H9 (cell line): ENCODE measurements around the gene IGSF9. TPM values are rescaled to one million over a fixed set of nuclear protein-coding genes. Genes with fewer than 3 reads are reported as not detected.

Source experiments
- DNase-seq: peaks from one replicate; pipeline ENCODE4 v3.0.0-alpha.2; 2017
- H2AFZ ChIP-seq: one replicate; pipeline ENCODE4 v1.6.1; 2013; ENCODE audit warnings: mild to moderate bottlenecking, low read length, control low read depth, moderate library complexity
- H2AK5ac ChIP-seq: 2 replicates; pipeline ENCODE4 v1.6.1; 2013; ENCODE audit warnings: low read length, control low read depth, mixed read lengths; ENCODE audit not compliant: insufficient read length
- H2BK120ac ChIP-seq: one replicate; pipeline ENCODE4 v1.6.1; 2013; ENCODE audit warnings: low read depth, mild to moderate bottlenecking, low read length, control low read depth, inconsistent platforms; ENCODE audit not compliant: poor library complexity, severe bottlenecking
- H2BK12ac ChIP-seq: 2 replicates; pipeline ENCODE4 v1.6.1; 2013; ENCODE audit warnings: low read length, control low read depth, mixed read lengths, low read depth; ENCODE audit not compliant: insufficient read length
- H2BK15ac ChIP-seq: 2 replicates; pipeline ENCODE4 v1.6.1; 2013; ENCODE audit warnings: low read depth, low read length, control low read depth
- H2BK20ac ChIP-seq: one replicate; pipeline ENCODE4 v1.6.1; 2013; ENCODE audit warnings: low read depth, mild to moderate bottlenecking, low read length, control low read depth, inconsistent platforms; ENCODE audit not compliant: poor library complexity, severe bottlenecking
- H2BK5ac ChIP-seq: 2 replicates; pipeline ENCODE4 v1.6.1; 2013; ENCODE audit warnings: low read length, control low read depth, mixed read lengths; ENCODE audit not compliant: insufficient read length
- H3K14ac ChIP-seq: 2 replicates; pipeline ENCODE4 v1.6.1; 2013; ENCODE audit warnings: low read length, control low read depth; ENCODE audit not compliant: insufficient read depth
- H3K18ac ChIP-seq: 2 replicates; pipeline ENCODE4 v1.6.1; 2013; ENCODE audit warnings: low read depth, mild to moderate bottlenecking, mixed read lengths, low read length, control low read depth; ENCODE audit not compliant: insufficient read length
- H3K23ac ChIP-seq: 2 replicates; pipeline ENCODE4 v1.6.1; 2013; ENCODE audit warnings: low read length, control low read depth, mixed read lengths, low read depth; ENCODE audit not compliant: insufficient read length
- H3K23me2 ChIP-seq: 2 replicates; pipeline ENCODE4 v1.6.1; 2013; ENCODE audit warnings: low read depth, mild to moderate bottlenecking, mixed read lengths, low read length, control low read depth; ENCODE audit not compliant: insufficient read length, poor library complexity, severe bottlenecking
- H3K27ac ChIP-seq: 2 replicates; pipeline ENCODE4 v1.5.1; 2013; ENCODE audit warnings: low read length, control low read depth, mixed read lengths, low read depth; ENCODE audit not compliant: insufficient read length
- H3K27me3 ChIP-seq: 2 replicates; pipeline ENCODE4 v1.6.1; 2013; ENCODE audit warnings: low read length, control low read depth, inconsistent platforms; ENCODE audit not compliant: insufficient read depth
- H3K4ac ChIP-seq: 2 replicates; pipeline ENCODE4 v1.6.1; 2013; ENCODE audit warnings: low read depth, mild to moderate bottlenecking, control low read depth, inconsistent platforms, low read length, moderate library complexity
- H3K4me1 ChIP-seq: 2 replicates; pipeline ENCODE4 v1.6.1; 2013; ENCODE audit warnings: low read length, control low read depth, inconsistent platforms; ENCODE audit not compliant: insufficient read depth
- H3K4me2 ChIP-seq: 2 replicates; pipeline ENCODE4 v1.6.1; 2013; ENCODE audit warnings: low read length, control low read depth, mixed read lengths; ENCODE audit not compliant: insufficient read length, insufficient read depth
- H3K56ac ChIP-seq: 2 replicates; pipeline ENCODE4 v1.6.1; 2013; ENCODE audit warnings: low read depth, mild to moderate bottlenecking, mixed read lengths, low read length, control low read depth; ENCODE audit not compliant: insufficient read length
- H3K79me1 ChIP-seq: 2 replicates; pipeline ENCODE4 v1.6.1; 2013; ENCODE audit warnings: low read depth, mild to moderate bottlenecking, moderate library complexity, low read length, control low read depth, inconsistent platforms; ENCODE audit not compliant: insufficient read depth, poor library complexity, severe bottlenecking
- H3K79me2 ChIP-seq: 2 replicates; pipeline ENCODE4 v1.6.1; 2013; ENCODE audit warnings: low read length, control low read depth, inconsistent platforms; ENCODE audit not compliant: insufficient read depth
- H3K9ac ChIP-seq: 2 replicates; pipeline ENCODE4 v1.6.1; 2013; ENCODE audit warnings: low read length, control low read depth, mixed read lengths; ENCODE audit not compliant: insufficient read length; ENCODE audit errors: extremely low read depth
- H3K9me3 ChIP-seq: one replicate; pipeline ENCODE4 v1.6.1; 2013; ENCODE audit warnings: low read depth, low read length, inconsistent platforms; ENCODE audit not compliant: control insufficient read depth
- H3T11ph ChIP-seq: one replicate; pipeline ENCODE4 v1.6.1; 2013; ENCODE audit warnings: mild to moderate bottlenecking, low read length, control low read depth, inconsistent platforms
- H4K20me1 ChIP-seq: one replicate; pipeline ENCODE4 v1.6.1; 2013; ENCODE audit not compliant: control insufficient read depth, insufficient read length, insufficient read depth
- H4K5ac ChIP-seq: 2 replicates; pipeline ENCODE4 v1.6.1; 2013; ENCODE audit warnings: low read depth, mild to moderate bottlenecking, mixed read lengths, low read length, control low read depth; ENCODE audit not compliant: insufficient read length
- H4K8ac ChIP-seq: replicated peaks from 2 replicates; pipeline ENCODE4 v1.6.1; 2013; ENCODE audit warnings: low read length, control low read depth, mixed read lengths, low read depth; ENCODE audit not compliant: insufficient read length
- H4K91ac ChIP-seq: 2 replicates; pipeline ENCODE4 v1.6.1; 2013; ENCODE audit warnings: low read depth, mild to moderate bottlenecking, moderate library complexity, mixed read lengths, low read length, control low read depth; ENCODE audit not compliant: insufficient read length
- H3K27ac Mint-ChIP-seq, 3 experiments: 2 replicates in 2 of 3; 3 replicates in 1 of 3; pipeline ENCODE4 v1.8.0; 2020 to 2021; ENCODE audit warnings: mixed read lengths in 3 of 3, mild to moderate bottlenecking in 1 of 3, moderate library complexity in 1 of 3
- H3K27me3 Mint-ChIP-seq: 2 replicates; pipeline ENCODE4 v1.8.0; 2021; ENCODE audit warnings: low read depth, mild to moderate bottlenecking, moderate library complexity, mixed read lengths
- H3K36me3 Mint-ChIP-seq, 3 experiments: 2 replicates in 2 of 3; 3 replicates in 1 of 3; pipeline ENCODE4 v1.8.0; 2020 to 2021; ENCODE audit warnings: low read depth in 3 of 3, mixed read lengths in 3 of 3; ENCODE audit not compliant: insufficient read depth in 1 of 3
- H3K4me1 Mint-ChIP-seq, 2 experiments: 2 replicates each; pipeline ENCODE4 v1.8.0; 2020; ENCODE audit warnings: mixed read lengths in 2 of 2
- H3K4me3 Mint-ChIP-seq, 2 experiments: 2 replicates in 1 of 2; 3 replicates in 1 of 2; pipeline ENCODE4 v1.8.0; 2020 to 2021; ENCODE audit warnings: mild to moderate bottlenecking in 2 of 2, mixed read lengths in 2 of 2, moderate library complexity in 1 of 2
- H3K9me3 Mint-ChIP-seq, 2 experiments: 2 replicates in 1 of 2; 3 replicates in 1 of 2; pipeline ENCODE4 v1.8.0; 2020; ENCODE audit warnings: mild to moderate bottlenecking in 2 of 2, mixed read lengths in 2 of 2, moderate library complexity in 1 of 2
- CTCF ChIP-seq: fragments of 200-600 bp; sonication (generic); conservative IDR thresholded peaks from 3 replicates; pipeline ENCODE4 v1.8.0; 2021; ENCODE audit warnings: antibody characterized with exemption, mild to moderate bottlenecking
- WGBS: extraction: QIAGEN DNeasy Blood & Tissue Kit; methylation state at CpG from one replicate; pipeline ENCODE4 v1.1.7; 2013; ENCODE audit warnings: missing lambda C conversion rate, low lambda C conversion rate, mixed read lengths; ENCODE audit not compliant: insufficient read length; ENCODE audit errors: extremely low coverage; 5-methylcytosine and 5-hydroxymethylcytosine counted together
- total RNA-seq: library from RNA; stranded (reverse); gene quantifications from 2 replicates; pipeline ENCODE4 v1.2.1, GENCODE V29; 2021

IGSF9 gene
- total RNA-seq, 1 experiment from 2014 or later, result 11.3 TPM

DNA sequence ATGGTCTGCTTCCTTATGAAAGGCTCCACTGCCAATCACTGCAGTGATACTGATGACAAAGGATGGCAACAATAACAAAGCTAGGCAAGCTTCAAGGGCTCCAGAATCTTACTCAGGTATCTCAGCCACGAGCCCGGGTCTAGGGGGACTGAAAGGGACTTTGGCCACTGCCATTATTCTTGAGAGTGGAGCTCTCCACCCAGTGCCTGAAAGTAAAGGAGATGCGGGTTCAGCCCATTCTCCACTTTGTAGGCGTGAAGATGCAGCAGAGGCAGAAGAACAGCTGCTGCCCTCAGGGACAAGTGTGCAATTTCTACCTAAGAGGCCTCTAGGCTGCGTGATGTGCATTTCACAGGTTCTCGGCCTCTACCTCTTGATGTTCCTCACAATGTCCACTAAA, 40.1 kb upstream of the IGSF9 start:
- TF ChIP-seq CTCF, result no peak
- Histone ChIP-seq H3T11ph (no peak overlapping the region), H2AK5ac (no peak overlapping the region), H4K91ac (no peak overlapping the region), H3K4me1 (peaks cover 2% of the 10 kb centered on the region; the same call in 1 of the 2 replicates), H2BK5ac (no peak overlapping the region), H3K79me2 (no peaks in the 10 kb centered on the region), H3K27me3 (no peaks in the 10 kb centered on the region), H3K79me1 (no peaks in the 10 kb centered on the region), H3K56ac (no peak overlapping the region), H3K23ac (no peak overlapping the region), H3K18ac (no peak overlapping the region), H2BK120ac (no peak overlapping the region), H3K4ac (no peak overlapping the region), H4K20me1 (no peaks in the 10 kb centered on the region), H2BK12ac (no peak overlapping the region), H3K9ac (no peak overlapping the region), H3K14ac (no peak overlapping the region), H4K8ac (no peak overlapping the region), H3K9me3 (no peaks in the 10 kb centered on the region), H2BK20ac (no peak overlapping the region), H3K23me2 (no peaks in the 10 kb centered on the region), H3K27ac (no peak overlapping the region), H2AFZ (no peak overlapping the region), H3K4me2 (no peak overlapping the region), H4K5ac (no peak overlapping the region), H2BK15ac (no peak overlapping the region)
- no peak overlapping the region for H3K27ac Mint-ChIP-seq
- H3K36me3 Mint-ChIP-seq, result no peaks in the 10 kb centered on the region
- DNase-seq, result no peak
- H3K4me3 Mint-ChIP-seq, result no peak overlapping the region
- H3K27me3 Mint-ChIP-seq, result peaks cover 7% of the 10 kb centered on the region
- H3K4me1 Mint-ChIP-seq, result peaks cover 7 to 10% of the 10 kb centered on the region in 2 experiments
- no peaks in the 10 kb centered on the region for H3K9me3 Mint-ChIP-seq
- no CpG with 5 or more reads among the region's 6 CpGs for WGBS
